Right lung (tissue), 5 donors: ENCODE data around the gene CDKAL1. TPM values are rescaled to one million over a fixed set of nuclear protein-coding genes. Genes with fewer than 3 reads are reported as not detected.
"Not testable (repeated sequence)": the region's sequence is repeated elsewhere in the genome, so short reads cannot be mapped to it uniquely, and the experiment has no call there.

Source experiments
- DNase-seq, 2 donors: peaks; one replicate each; pipeline ENCODE4 v3.0.0-alpha.2; 2013
- polyA plus RNA-seq, 5 donors: library from polyadenylated mRNA; unstranded; fragments of 120-200 nt; gene quantifications; one replicate each; pipeline versions ENCODE4 v1.2.1 to v1.2.3, GENCODE V29; 2013; ENCODE audit warnings: inconsistent platforms in 1 of 5, low replicate concordance in 1 of 5; ENCODE audit not compliant: insufficient read length in 5 of 5, insufficient read depth in 1 of 5

Gene CDKAL1
- polyA plus RNA-seq, 5 donors: 15.1 to 19.5 (median 18.2) TPM

GRCh38 chr6:20707870-20708269, 173.6 kb downstream of the CDKAL1 start:
- no peak for DNase-seq

GRCh38 chr6:20708367-20709124, 174.3 kb downstream of the CDKAL1 start:
- no peak for DNase-seq

GRCh38 chr6:20709451-20709850, 175.2 kb downstream of the CDKAL1 start:
- no peak for DNase-seq

- DNase-seq: no peak
Measured at GRCh38 chr6:20710341-20710740, 176.1 kb downstream of the CDKAL1 start.

GRCh38 chr6:20711518-20711917, 177.3 kb downstream of the CDKAL1 start:
- DNase-seq: no peak

- DNase-seq: no peak
Measured at GRCh38 chr6:20712011-20712410, 177.8 kb downstream of the CDKAL1 start.

GRCh38 chr6:20715135-20715806, 181.0 kb downstream of the CDKAL1 start:
- DNase-seq: no peak

- no peak for DNase-seq
Measured at GRCh38 chr6:20716865-20717264, 182.6 kb downstream of the CDKAL1 start.

- DNase-seq: no peak
Measured at GRCh38 chr6:20717743-20718142, 183.5 kb downstream of the CDKAL1 start.

- no peak for DNase-seq
Measured at GRCh38 chr6:20718705-20719653, 184.7 kb downstream of the CDKAL1 start.

- DNase-seq: no peak
Measured at GRCh38 chr6:20719980-20720379, 185.7 kb downstream of the CDKAL1 start.

GRCh38 chr6:20721121-20721520, 186.9 kb downstream of the CDKAL1 start:
- DNase-seq: not testable (repeated sequence)

GRCh38 chr6:20722455-20722854, 188.2 kb downstream of the CDKAL1 start:
- DNase-seq: no peak

GRCh38 chr6:20723236-20723635, 189.0 kb downstream of the CDKAL1 start:
- no peak for DNase-seq

- no peak for DNase-seq
Measured at GRCh38 chr6:20724443-20725190, 190.4 kb downstream of the CDKAL1 start.

GRCh38 chr6:20725235-20725634, 191.0 kb downstream of the CDKAL1 start:
- DNase-seq: not testable (repeated sequence)

GRCh38 chr6:20729086-20729485, 194.8 kb downstream of the CDKAL1 start:
- no peak for DNase-seq

- not testable (repeated sequence) for DNase-seq
Measured at GRCh38 chr6:20732362-20732761, 198.1 kb downstream of the CDKAL1 start.

- no peak for DNase-seq
Measured at GRCh38 chr6:20732896-20733295, 198.6 kb downstream of the CDKAL1 start.

- no peak for DNase-seq
Measured at GRCh38 chr6:20737912-20738311, 203.7 kb downstream of the CDKAL1 start.

- DNase-seq: no peak
Measured at GRCh38 chr6:20740088-20740487, 205.8 kb downstream of the CDKAL1 start.
